NT2/D1 (cell line): ENCODE measurements around the gene CD79A.

Experiments used
- DNase-seq: peaks from one replicate; pipeline ENCODE4 v3.0.0-alpha.2; 2011; ENCODE audit warnings: low read depth, low spot score
- H3K27me3 ChIP-seq: 2 replicates; pipeline ENCODE4 v1.6.0; 2011; ENCODE audit warnings: mild to moderate bottlenecking; ENCODE audit not compliant: insufficient read length, insufficient read depth
- H3K36me3 ChIP-seq: 2 replicates; pipeline ENCODE4 v1.6.1; 2011; ENCODE audit warnings: mild to moderate bottlenecking, low read length, mixed read lengths; ENCODE audit not compliant: insufficient read depth, insufficient read length
- H3K4me1 ChIP-seq: 2 replicates; pipeline ENCODE4 v1.5.1; 2011; ENCODE audit not compliant: insufficient read depth, insufficient read length
- H3K4me3 ChIP-seq: 2 replicates; pipeline ENCODE4 v1.5.1; 2011; ENCODE audit warnings: low read depth; ENCODE audit not compliant: insufficient read length
- H3K9ac ChIP-seq: 2 replicates; pipeline ENCODE4 v1.6.0; 2011; ENCODE audit warnings: low read depth; ENCODE audit not compliant: insufficient read length
- H3K9me3 ChIP-seq: 2 replicates; pipeline ENCODE4 v1.5.1; 2011; ENCODE audit warnings: mild to moderate bottlenecking, low read length; ENCODE audit not compliant: insufficient read depth
- SUZ12 ChIP-seq: IDR thresholded peaks from 2 replicates; pipeline ENCODE4 v1.6.1; 2011; ENCODE audit not compliant: insufficient read length, insufficient read depth; ENCODE audit errors: extremely low read depth
- YY1 ChIP-seq: IDR thresholded peaks from 2 replicates; pipeline ENCODE4 v1.6.1; 2011; ENCODE audit not compliant: insufficient read length, insufficient read depth
- ZNF274 ChIP-seq: IDR thresholded peaks from 2 replicates; pipeline ENCODE4 v1.6.1; 2011; ENCODE audit warnings: mild to moderate bottlenecking, low read depth, low read length

CD79A gene

DNA sequence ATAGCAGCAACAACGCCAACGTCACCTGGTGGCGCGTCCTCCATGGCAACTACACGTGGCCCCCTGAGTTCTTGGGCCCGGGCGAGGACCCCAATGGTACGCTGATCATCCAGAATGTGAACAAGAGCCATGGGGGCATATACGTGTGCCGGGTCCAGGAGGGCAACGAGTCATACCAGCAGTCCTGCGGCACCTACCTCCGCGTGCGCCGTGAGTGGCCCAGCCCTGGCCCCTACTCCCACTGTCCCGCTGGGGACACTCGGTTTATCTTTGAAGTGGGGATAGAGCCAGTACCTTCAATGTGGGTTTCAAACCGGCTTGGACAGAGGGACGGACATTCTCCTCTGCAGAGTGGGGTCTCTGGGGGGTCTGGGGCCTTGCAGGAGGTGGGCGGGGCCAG is 2.0 kb downstream of the CD79A start:
- Histone ChIP-seq H3K4me1 (peaks cover 8% of the 10 kb centered on the region), H3K9ac (no peak overlapping the region), H3K9me3 (no peaks in the 10 kb centered on the region), H3K27me3 (peaks cover 26% of the 10 kb centered on the region), H3K4me3 (no peak overlapping the region), H3K36me3 (no peaks in the 10 kb centered on the region)
- no peak for DNase-seq
- TF ChIP-seq ZNF274, result no peak
- TF ChIP-seq SUZ12, result no peak
- no peak for TF ChIP-seq YY1

GRCh38 chr19:41879670-41880328 is 2.7 kb downstream of the CD79A start:
- Histone ChIP-seq H3K9me3 (no peaks in the 10 kb centered on the region), H3K9ac (no peak overlapping the region), H3K4me3 (no peak overlapping the region), H3K4me1 (peaks cover 8% of the 10 kb centered on the region), H3K36me3 (no peaks in the 10 kb centered on the region), H3K27me3 (peaks cover 26% of the 10 kb centered on the region)
- no peak for DNase-seq
- no peak for TF ChIP-seq SUZ12
- TF ChIP-seq ZNF274, result no peak
- no peak for TF ChIP-seq YY1

GRCh38 chr19:41880329-41880708 is 3.2 kb downstream of the CD79A start:
- H3K9ac ChIP-seq, result no peak overlapping the region

GRCh38 chr19:41882568-41883462 is 5.7 kb downstream of the CD79A start, which contains the start of gene ARHGEF1:
Gene ARHGEF1, plus strand, starts transcription at chr19:41883184. Its CDS starts 4,899 bp downstream, at chr19:41888083.
- Histone ChIP-seq H3K4me3 (peak within 1 kb of the TSS; percentile 65), H3K4me1 (peaks cover 2% of the 10 kb centered on the region), H3K9me3 (no peaks in the 10 kb centered on the region), H3K27me3 (peaks cover 26% of the 10 kb centered on the region), H3K9ac (peak within 1 kb of the TSS; percentile 76), H3K36me3 (no peaks in the 10 kb centered on the region)
- TF ChIP-seq ZNF274, result no peak
- no peak for TF ChIP-seq SUZ12
- no peak for DNase-seq

More at GRCh38 chr19:41880329-41880708, 3.2 kb downstream of the CD79A start:
- no peak for TF ChIP-seq YY1
- no peak for TF ChIP-seq ZNF274
- no peak for TF ChIP-seq SUZ12
- Histone ChIP-seq H3K9me3 (no peaks in the 10 kb centered on the region), H3K36me3 (no peaks in the 10 kb centered on the region), H3K27me3 (peaks cover 26% of the 10 kb centered on the region), H3K4me3 (no peak overlapping the region), H3K4me1 (peaks cover 8% of the 10 kb centered on the region)
- no peak for DNase-seq

DNA sequence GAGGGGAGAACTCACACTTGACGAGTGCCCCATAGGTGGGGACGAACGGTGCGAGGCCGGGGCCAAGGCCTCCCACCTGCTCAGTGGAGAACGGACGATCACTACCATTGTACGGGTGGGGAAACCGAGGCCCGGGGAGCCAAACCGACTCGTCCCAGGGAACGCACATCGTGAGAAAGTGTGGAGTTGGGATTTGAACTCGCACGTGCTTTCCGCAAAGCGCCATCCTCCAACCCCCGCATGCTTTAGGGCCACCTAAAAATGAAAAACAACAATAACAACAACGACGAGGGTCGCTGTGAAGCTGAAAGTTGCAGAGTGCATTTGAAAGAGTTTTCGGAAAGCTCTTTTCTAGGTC is 6.4 kb downstream of the CD79A start:
- no peak for DNase-seq
- Histone ChIP-seq H3K9ac (peak overlapping the region; percentile 74), H3K36me3 (no peaks in the 10 kb centered on the region), H3K27me3 (peaks cover 26% of the 10 kb centered on the region), H3K9me3 (no peaks in the 10 kb centered on the region), H3K4me1 (peaks cover 2% of the 10 kb centered on the region), H3K4me3 (peak overlapping the region; percentile 65)
- TF ChIP-seq YY1 (no peak), SUZ12 (no peak), ZNF274 (no peak)

GRCh38 chr19:41883821-41884733 is 7.0 kb downstream of the CD79A start:
- TF ChIP-seq YY1, result no peak
- no peak for TF ChIP-seq ZNF274
- no peak for TF ChIP-seq SUZ12
- peaks cover 26% of the 10 kb centered on the region for H3K27me3 ChIP-seq
- DNase-seq, result peak; percentile 79
- H3K36me3 ChIP-seq, result peaks cover 3% of the 10 kb centered on the region
- H3K9ac ChIP-seq, result peak overlapping the region; percentile 91
- H3K9me3 ChIP-seq, result no peaks in the 10 kb centered on the region
- H3K4me3 ChIP-seq, result peak overlapping the region; percentile 94
- peaks cover 2% of the 10 kb centered on the region for H3K4me1 ChIP-seq
